Endothelial cell of umbilical vein (primary cell): ENCODE measurements around the gene ZNF331. TPM values are rescaled to one million over a fixed set of nuclear protein-coding genes. Genes with fewer than 3 reads are reported as not detected.

Experiments
- BruUV-seq: library from RNA; stranded (reverse); fragments of 400-500 nt; replicated peaks from 2 replicates; lab custom pipeline; 2021; lab: Mats Ljungman, UMichigan
- CTCF ChIA-PET: fragments of 300-600, 350-600 bp; sonication (Branson Sonifier 250); formaldehyde crosslinking; loops from one replicate; lab custom pipeline; 2021; ENCODE audit warnings: antibody characterized with exemption, inconsistent platforms; lab: Charles Lee
- POLR2A ChIA-PET: fragments of 300-600, 350-600 bp; sonication (Branson Sonifier 250); formaldehyde crosslinking; loops from one replicate; lab custom pipeline; 2021; ENCODE audit warnings: antibody characterized with exemption, inconsistent platforms; lab: Charles Lee
- DNase-seq: peaks from one replicate; pipeline ENCODE4 v3.0.0-alpha.2; 2011; ENCODE audit warnings: low read depth, low spot score
- FAIRE-seq: peaks from 2 replicates; lab custom pipeline; 2011; peaks lifted over from hg19 to GRCh38; lab: Jason Lieb, UNC
- H2AFZ ChIP-seq: 2 replicates; pipeline ENCODE4 v1.6.0; 2012; ENCODE audit warnings: low read depth, low read length, control low read depth, inconsistent platforms
- H3K27ac ChIP-seq: 2 replicates; pipeline ENCODE4 v1.5.1; 2011; ENCODE audit warnings: low read depth, mild to moderate bottlenecking, control low read depth, low read length, moderate library complexity; ENCODE audit not compliant: insufficient read depth
- H3K27me3 ChIP-seq, 2 experiments: 2 replicates each; pipeline versions ENCODE4 v1.6.0 to v1.6.1; 2011; ENCODE audit warnings: low read length in 2 of 2, mixed read lengths in 1 of 2; ENCODE audit not compliant: control insufficient read depth in 2 of 2, insufficient read depth in 2 of 2
- H3K36me3 ChIP-seq, 2 experiments: 2 replicates in 1 of 2; 3 replicates in 1 of 2; pipeline ENCODE4 v1.5.1; 2011; ENCODE audit warnings: low read length in 2 of 2, mild to moderate bottlenecking in 1 of 2, moderate library complexity in 1 of 2; ENCODE audit not compliant: control insufficient read depth in 2 of 2, insufficient read depth in 2 of 2; ENCODE audit errors: extremely low read depth in 1 of 2
- H3K4me1 ChIP-seq: 3 replicates; pipeline ENCODE4 v1.5.1; 2011; ENCODE audit warnings: mild to moderate bottlenecking, low read length; ENCODE audit not compliant: control insufficient read depth, insufficient read depth; ENCODE audit errors: extremely low read depth
- H3K4me2 ChIP-seq: 2 replicates; pipeline ENCODE4 v1.6.1; 2011; ENCODE audit warnings: low read length, control low read depth, mixed read lengths; ENCODE audit not compliant: insufficient read depth
- H3K4me3 ChIP-seq, 3 experiments: fragments of 200-600 bp in 1 of 3; sonication (generic), shearing (Covaris generic) in 1 of 3; replicated peaks in 1 of 3; 2 replicates each; pipeline ENCODE4 v1.5.1; 2011 to 2016; ENCODE audit warnings: control low read depth in 3 of 3, low read length in 3 of 3, mild to moderate bottlenecking in 2 of 3, inconsistent platforms in 1 of 3, low read depth in 1 of 3, moderate library complexity in 1 of 3; ENCODE audit not compliant: insufficient read depth in 1 of 3
- H3K79me2 ChIP-seq: 2 replicates; pipeline ENCODE4 v1.6.0; 2012; ENCODE audit warnings: low read length, inconsistent platforms; ENCODE audit not compliant: control insufficient read depth, insufficient read depth
- H3K9ac ChIP-seq: replicated peaks from 2 replicates; pipeline ENCODE3; 2011; ENCODE audit warnings: low read length, control low read depth; ENCODE audit not compliant: insufficient read depth; ENCODE audit errors: extremely low read depth
- H3K9me1 ChIP-seq: replicated peaks from 3 replicates; pipeline ENCODE4 v1.6.0; 2011; ENCODE audit warnings: mild to moderate bottlenecking, low read length; ENCODE audit not compliant: control insufficient read depth, insufficient read depth; ENCODE audit errors: extremely low read depth
- H3K9me3 ChIP-seq: replicated peaks from 2 replicates; pipeline ENCODE4 v1.5.1; 2012; ENCODE audit warnings: low read length, inconsistent platforms; ENCODE audit not compliant: control insufficient read depth, insufficient read depth
- H4K20me1 ChIP-seq: replicated peaks from 2 replicates; pipeline ENCODE3; 2011; ENCODE audit warnings: mild to moderate bottlenecking, low read length; ENCODE audit not compliant: control insufficient read depth, insufficient read depth; ENCODE audit errors: extremely low read depth
- CTCF ChIP-seq, 2 donors: IDR thresholded peaks; 1 replicate in 1 of 2; 2 replicates in 1 of 2; pipeline ENCODE4 v1.5.1; 2011; ENCODE audit warnings: low read length in 2 of 2, mild to moderate bottlenecking in 2 of 2, moderate library complexity in 2 of 2, control low read depth in 1 of 2, inconsistent platforms in 1 of 2, low read depth in 1 of 2; ENCODE audit not compliant: insufficient read depth in 1 of 2; ENCODE audit errors: extremely low read depth in 1 of 2
- EZH2 ChIP-seq: IDR thresholded peaks from 2 replicates; pipeline ENCODE4 v1.6.1; 2012; ENCODE audit warnings: borderline replicate concordance, low read depth, mild to moderate bottlenecking, moderate library complexity, low read length, inconsistent platforms; ENCODE audit not compliant: severe bottlenecking
- FOS ChIP-seq: IDR thresholded peaks from 2 replicates; pipeline ENCODE4 v1.6.1; 2011; ENCODE audit warnings: mild to moderate bottlenecking, low read length, moderate library complexity, borderline replicate concordance; ENCODE audit not compliant: insufficient read depth
- GATA2 ChIP-seq: IDR thresholded peaks from 2 replicates; pipeline ENCODE4 v1.7.0; 2011; ENCODE audit warnings: low read depth, mild to moderate bottlenecking, moderate library complexity, mixed read lengths, low read length; ENCODE audit not compliant: insufficient read length, insufficient read depth
- JUN ChIP-seq: IDR thresholded peaks from 2 replicates; pipeline ENCODE4 v1.6.1; 2011; ENCODE audit warnings: borderline replicate concordance, low read depth; ENCODE audit not compliant: insufficient read length, insufficient read depth
- MYC ChIP-seq: IDR thresholded peaks from one replicate; pipeline ENCODE4 v1.6.1; 2011; ENCODE audit warnings: mild to moderate bottlenecking, low read depth, low read length
- POLR2A ChIP-seq: IDR thresholded peaks from 2 replicates; pipeline ENCODE4 v1.6.1; 2012; ENCODE audit warnings: low read depth, mild to moderate bottlenecking, control low read depth, low read length
- POLR2AphosphoS5 ChIP-seq: IDR thresholded peaks from 2 replicates; pipeline ENCODE4 v1.6.1; 2012; ENCODE audit warnings: low read depth, mild to moderate bottlenecking, control low read depth, low read length, moderate library complexity; ENCODE audit not compliant: insufficient read depth
- dilution Hi-C: fragments of 300-500 bp; cut with MboI; formaldehyde crosslinking; loops from one replicate; pipeline ENCODE4 v1.15.0; 2019; ENCODE audit warnings: low sequenced_read_pairs; ENCODE audit not compliant: extremely low pct_ligation_motif_present
- intact Hi-C: fragments of 100-400 bp; cut with micrococcal nuclease; formaldehyde crosslinking; loops from one replicate; pipeline ENCODE4 v1.10.0; 2022
- polyA plus RNA-seq, 4 experiments: library from polyadenylated mRNA; depleted of rRNA in 3 of 4; stranded (reverse) in 3 of 4; unstranded in 1 of 4; fragments of >200 nt; gene quantifications; 2 replicates each; pipeline versions ENCODE4 v1.2.1 to v1.2.3, GENCODE V29; 2011 to 2012; ENCODE audit warnings: missing spikeins in 1 of 4
- total RNA-seq: library from RNA; stranded (reverse); gene quantifications from 2 replicates; pipeline ENCODE4 v1.2.3, GENCODE V29; 2021
- TF ChIP-seq, protein P1 (sequence below): IDR thresholded peaks from 2 replicates; pipeline ENCODE4 v1.6.1; 2011; ENCODE audit not compliant: insufficient read depth, insufficient read length

Gene ZNF331
- total and polyA plus RNA-seq, 2 donors (not counting 3 experiments of a cell fraction or from before 2014, with no cell fraction given): 6.2 to 11.2 TPM

GRCh38 chr19:53571339-53571738 is 33.4 kb downstream of the ZNF331 start:
- Histone ChIP-seq H3K27ac (no peak overlapping the region), H3K36me3 (peaks cover 0 to 2% of the 10 kb centered on the region in 2 experiments), H3K4me1 (no peaks in the 10 kb centered on the region), H3K9me3 (peaks cover 2% of the 10 kb centered on the region), H4K20me1 (no peaks in the 10 kb centered on the region), H3K4me3 (no peak overlapping the region), H3K79me2 (no peaks in the 10 kb centered on the region), H3K27me3 (no peaks in the 10 kb centered on the region), H3K9ac (no peak overlapping the region), H3K9me1 (no peaks in the 10 kb centered on the region), H3K4me2 (no peak overlapping the region), H2AFZ (no peak overlapping the region)
- FAIRE-seq (no peak), DNase-seq (no peak)
- intact Hi-C loops: no loop called here
- ChIA-PET CTCF (no interaction called here), POLR2A (no interaction called here)
- no TSS peak for BruUV-seq
- dilution Hi-C loops: no loop called here
- TF ChIP-seq GATA2: no peak
- no peak for TF ChIP-seq CTCF (IDR thresholded peaks at IDR 0.05; ENCODE audit: extremely low read depth in 1 of 2, insufficient read depth in 1 of 2, low read depth in 1 of 2, low read length in 2 of 2)
- no peak for TF ChIP-seq POLR2A
- no peak for TF ChIP-seq JUN
- TF ChIP-seq FOS: no peak
- TF ChIP-seq, protein P1, sequence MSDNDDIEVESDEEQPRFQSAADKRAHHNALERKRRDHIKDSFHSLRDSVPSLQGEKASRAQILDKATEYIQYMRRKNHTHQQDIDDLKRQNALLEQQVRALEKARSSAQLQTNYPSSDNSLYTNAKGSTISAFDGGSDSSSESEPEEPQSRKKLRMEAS: no peak
- TF ChIP-seq POLR2AphosphoS5: no peak
- no peak for TF ChIP-seq MYC
- TF ChIP-seq EZH2: no peak
